Thyroid gland (tissue), 4 donors: ENCODE data around the gene RIOK3.

Experiments used
- POLR2A ChIP-seq, 2 donors: fragments of 450-650 bp; IDR thresholded peaks; one replicate each; pipeline ENCODE4 v1.6.1; 2017; ENCODE audit warnings: antibody characterized with exemption in 2 of 2, mild to moderate bottlenecking in 2 of 2, moderate library complexity in 1 of 2
- TF ChIP-seq, protein P1 (sequence below), 6 experiments: fragments of 200-600 bp in 3 of 6; fragments of 450-650 bp in 3 of 6; sonication (generic) in 3 of 6; IDR thresholded peaks; one replicate each; pipeline ENCODE4 v1.5.1; 2016 to 2019; ENCODE audit warnings: antibody characterized with exemption in 6 of 6, mild to moderate bottlenecking in 2 of 6, inconsistent platforms in 1 of 6, moderate library complexity in 1 of 6

DNA sequence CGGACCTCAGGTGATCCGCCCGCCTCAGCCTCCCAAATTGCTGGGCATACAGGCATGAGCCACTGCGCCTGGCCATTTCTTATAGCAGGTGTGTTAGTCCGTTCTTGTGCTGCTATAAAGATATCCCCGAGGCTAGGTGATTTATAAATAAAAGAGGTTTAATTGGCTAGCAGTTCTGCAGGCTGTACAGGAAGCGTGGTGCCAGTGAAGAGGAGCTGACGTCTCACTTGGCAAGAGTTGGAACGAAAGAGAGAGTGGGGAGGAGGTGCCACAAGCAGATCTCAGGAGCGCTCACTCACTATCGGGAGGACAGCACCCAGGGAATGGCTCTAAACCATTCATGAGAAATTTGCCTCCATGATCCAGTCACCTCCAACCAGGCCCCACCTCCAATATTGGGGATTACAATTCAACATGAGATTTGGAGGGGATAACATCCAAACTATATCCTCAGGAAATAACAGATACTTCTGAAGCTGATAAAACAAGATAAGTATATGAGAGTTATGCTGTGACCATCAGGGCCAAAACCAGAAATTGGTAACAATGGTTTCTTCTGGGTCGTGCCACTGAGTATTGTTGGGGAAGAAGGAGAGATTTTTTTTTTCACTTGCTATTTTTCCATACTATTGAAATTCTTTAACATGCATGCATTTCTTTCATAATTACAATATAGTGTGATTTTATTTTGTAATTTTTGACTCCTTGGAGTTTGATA is 42.8 kb downstream of the RIOK3 start:
- TF ChIP-seq POLR2A (IDR thresholded peaks at IDR 0.05), result no peak
- TF ChIP-seq, protein P1, sequence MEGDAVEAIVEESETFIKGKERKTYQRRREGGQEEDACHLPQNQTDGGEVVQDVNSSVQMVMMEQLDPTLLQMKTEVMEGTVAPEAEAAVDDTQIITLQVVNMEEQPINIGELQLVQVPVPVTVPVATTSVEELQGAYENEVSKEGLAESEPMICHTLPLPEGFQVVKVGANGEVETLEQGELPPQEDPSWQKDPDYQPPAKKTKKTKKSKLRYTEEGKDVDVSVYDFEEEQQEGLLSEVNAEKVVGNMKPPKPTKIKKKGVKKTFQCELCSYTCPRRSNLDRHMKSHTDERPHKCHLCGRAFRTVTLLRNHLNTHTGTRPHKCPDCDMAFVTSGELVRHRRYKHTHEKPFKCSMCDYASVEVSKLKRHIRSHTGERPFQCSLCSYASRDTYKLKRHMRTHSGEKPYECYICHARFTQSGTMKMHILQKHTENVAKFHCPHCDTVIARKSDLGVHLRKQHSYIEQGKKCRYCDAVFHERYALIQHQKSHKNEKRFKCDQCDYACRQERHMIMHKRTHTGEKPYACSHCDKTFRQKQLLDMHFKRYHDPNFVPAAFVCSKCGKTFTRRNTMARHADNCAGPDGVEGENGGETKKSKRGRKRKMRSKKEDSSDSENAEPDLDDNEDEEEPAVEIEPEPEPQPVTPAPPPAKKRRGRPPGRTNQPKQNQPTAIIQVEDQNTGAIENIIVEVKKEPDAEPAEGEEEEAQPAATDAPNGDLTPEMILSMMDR (IDR thresholded peaks at IDR 0.05), result no peak
